NCI-H226 (cell line): Measurements from ENCODE around the gene ADAMTS9.
A peak's percentile ranks its signal among the peaks of the same experiment; 100 is the strongest.

Source experiments
- DNase-seq: peaks from one replicate; pipeline ENCODE4 v3.0.0-alpha.2; 2015

ADAMTS9 gene

DNA sequence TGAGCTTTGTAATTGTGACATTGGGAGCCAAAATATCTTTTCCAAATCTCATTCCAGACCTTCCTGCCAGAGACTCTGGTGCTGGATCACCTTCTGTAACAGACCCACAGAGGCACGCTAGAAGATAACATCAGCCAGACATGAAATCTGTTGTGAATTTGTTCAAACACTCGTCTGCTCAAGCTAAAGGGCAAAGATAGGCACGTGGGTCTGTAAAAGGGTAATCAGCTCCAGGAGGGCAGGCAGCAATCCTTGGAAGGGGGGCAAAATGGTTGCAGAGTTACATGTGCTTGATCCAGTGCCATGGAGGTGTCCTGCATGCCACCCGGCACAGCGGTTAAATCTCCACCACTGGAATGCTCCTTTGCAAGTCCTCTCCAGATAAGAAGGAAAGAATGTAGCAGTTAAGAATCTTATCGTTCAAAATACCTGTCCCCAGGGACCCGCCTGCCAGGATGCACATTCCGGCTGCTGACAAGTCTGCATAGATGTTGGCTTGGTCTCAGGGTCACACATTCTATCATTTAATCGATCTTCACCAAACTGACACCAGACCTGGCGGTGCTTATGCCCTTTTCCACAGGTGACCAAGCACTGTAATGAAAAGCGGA is 74.8 kb downstream of the ADAMTS9 start:
- no peak for DNase-seq

DNA sequence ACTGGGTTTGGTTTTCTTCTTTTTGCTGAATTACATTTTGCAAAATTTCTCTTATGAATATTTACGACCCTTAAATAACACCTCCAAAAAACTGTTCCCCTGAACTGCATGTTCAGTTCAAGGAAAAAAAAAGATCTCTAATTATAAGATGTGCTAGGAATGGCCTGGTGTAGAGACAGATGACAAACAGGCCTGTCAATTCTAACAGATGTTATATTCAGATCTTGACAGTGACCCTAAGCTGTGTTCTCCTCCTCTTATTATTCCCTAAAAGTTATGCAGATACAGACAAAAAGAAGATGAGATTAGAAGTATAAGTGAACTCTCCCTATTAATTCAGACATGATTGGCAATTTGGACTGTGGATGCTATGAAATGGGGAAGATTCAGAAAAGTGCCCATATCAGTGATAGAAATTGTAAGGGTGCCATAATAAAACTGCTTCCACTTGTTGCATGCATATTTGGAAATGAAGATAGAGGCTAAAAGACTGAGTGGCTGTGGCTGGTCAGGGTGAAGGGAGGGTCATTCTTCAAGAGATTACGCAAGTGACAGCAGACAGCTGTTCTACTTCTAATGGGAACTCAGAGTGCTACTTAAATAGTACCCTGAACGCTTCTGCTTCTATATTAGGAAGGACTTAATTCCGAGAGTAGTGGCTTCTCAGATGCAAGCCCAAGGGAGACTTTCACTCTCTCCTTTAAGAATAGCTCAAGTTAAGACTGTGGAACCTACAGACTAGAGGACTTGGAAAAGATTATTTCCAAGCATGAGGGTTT is 75.5 kb downstream of the ADAMTS9 start:
- peak; percentile 2 for DNase-seq

DNA sequence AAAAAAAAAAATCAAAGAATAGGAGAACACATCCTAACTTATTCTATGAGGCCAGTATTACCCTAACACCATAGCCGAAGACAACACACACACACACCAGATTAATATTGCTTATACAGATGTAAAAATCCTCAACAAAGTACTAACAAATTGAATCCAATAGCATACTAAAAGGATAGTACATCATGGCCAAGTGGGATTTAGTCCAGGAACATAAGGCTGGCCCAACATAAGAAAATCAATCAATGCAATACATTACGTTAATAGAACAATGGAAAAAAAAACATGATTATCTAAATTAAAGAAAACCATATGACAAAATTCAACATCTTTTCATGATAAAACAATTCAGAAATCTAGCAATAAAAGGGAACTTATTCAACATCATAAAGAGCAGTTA is 79.1 kb downstream of the ADAMTS9 start:
- no peak for DNase-seq

DNA sequence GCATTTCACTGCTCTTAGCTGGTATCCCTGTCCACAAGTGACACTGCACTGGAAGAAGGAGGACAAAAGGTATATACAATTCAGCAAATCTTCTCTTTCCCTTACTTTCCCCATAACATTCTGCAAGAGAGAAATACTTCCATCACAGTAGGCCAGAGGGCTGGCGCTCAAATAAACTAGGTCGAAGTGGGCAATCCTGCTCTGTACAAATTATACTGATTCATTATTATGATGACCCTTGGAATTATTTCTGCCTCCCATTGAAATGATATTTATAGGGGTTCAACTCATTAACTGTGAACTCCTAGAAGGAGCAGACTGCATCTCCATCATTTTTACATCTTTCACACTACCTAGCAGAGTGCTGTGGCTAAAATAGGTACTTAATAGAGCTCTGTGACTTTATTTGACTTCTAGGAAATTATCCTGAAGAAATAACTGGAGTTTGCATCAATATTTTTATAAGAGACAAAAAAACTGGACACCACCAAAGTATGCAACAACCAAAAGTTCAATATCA is 80.7 kb downstream of the ADAMTS9 start:
- DNase-seq: no peak

DNA sequence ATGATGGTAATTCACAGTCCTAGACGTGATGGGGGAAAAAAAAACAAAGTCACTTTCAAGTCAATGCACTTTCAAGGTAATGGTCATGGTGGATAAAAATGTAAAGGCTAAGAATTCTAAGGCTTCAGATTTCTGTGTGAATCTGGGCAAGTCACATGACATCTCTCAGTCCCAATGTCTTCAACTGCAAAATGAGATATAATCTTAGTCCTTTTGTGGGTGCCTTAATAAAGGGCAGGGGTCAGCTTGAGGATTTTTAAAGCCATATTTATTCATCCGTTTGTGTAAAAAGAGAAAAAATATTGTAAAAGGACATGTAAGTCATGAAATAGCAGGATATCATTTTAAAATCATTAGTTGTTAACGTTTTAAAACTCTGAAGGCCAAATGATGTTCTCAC is 83.5 kb downstream of the ADAMTS9 start:
- DNase-seq: no peak

DNA sequence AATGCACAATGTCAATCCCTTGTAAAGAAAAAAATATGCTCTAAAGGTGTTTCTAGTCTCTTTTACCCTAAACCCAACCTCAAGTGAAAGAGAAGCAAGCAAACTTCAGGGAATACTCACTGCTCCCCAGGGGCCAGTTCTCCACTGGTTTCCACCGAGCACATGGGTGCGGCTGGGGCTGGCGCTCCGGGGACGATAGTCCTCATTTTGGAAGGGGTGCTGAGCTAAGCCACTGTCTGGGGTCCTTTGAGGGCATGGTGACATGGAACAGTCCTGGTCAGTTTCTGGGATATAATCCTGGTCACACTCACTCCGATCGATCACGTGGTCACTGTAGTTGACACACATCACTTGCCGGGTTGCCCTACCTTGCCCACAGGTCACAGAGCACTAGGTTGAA is 86.0 kb downstream of the ADAMTS9 start:
- no peak for DNase-seq

DNA sequence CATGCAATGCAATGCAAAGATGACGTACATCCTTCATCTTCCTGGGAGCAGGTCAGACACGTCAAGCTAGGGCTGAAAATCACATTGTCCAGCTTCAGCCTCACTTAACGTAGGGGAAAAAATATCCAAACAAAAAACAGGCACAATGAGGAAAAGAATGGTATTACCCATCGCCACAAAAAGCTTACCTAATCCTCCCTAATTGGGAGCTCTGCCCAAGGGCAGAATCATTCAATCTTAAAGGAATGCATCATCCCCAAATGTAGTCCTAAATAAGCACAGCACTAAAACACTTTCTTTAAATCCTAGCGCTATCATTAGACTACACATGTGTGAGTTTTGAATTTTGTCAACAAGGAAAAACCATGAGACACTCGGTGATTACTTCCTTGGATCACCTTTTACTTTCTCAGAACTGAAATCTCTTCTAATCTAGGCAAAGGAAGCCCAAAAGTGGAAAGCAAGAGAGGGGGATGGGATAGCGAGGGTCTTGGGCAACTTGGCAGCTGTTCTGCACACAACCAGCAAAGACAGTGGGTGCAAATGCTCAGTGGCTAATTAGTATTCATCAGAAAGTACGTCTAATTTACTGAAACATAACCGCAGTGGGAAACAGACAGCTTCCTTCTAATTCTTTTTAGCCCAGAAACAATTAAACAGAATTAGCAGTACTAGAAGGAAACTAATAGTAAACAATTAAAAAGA is 87.4 kb downstream of the ADAMTS9 start:
- no peak for DNase-seq

DNA sequence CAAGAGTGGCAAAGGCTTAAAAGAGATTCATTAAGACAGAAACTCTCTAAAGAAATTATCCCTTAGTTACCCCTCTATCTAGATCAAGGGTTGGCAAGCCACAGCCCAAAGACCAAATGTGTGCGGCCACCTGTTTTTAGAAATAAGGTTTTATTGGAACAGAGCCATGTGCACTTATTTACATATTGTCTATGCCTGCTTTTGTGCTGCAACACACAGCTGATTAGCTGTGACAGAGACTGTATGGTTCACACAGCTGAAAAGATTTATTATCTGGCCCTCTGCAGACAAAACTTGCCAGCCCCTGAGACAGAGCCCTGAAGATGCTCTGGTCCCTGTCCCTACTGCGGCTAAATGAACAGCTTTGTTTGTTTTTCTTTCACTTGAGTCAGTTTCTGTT is 88.1 kb downstream of the ADAMTS9 start:
- DNase-seq: no peak

DNA sequence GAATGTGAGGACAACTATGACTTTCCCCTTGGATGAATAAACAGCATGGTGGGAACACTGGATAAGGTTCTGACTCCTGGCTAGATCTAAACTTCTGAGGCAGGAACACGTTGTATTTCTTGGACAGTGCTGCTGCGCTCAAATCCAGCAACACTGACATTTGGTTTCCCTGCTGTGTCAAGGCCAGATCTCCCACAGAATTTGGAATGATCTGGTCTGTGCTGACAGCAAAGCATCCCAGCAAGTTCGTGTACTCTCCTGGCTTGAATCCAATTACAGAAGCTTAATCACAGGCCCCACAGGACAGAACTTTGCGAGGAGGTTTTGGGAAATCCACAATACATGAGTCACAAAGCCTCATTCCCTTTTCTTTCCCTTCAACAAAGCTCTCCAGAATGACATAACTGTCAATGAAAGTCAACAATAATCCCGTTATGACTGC is 92.5 kb downstream of the ADAMTS9 start:
- no peak for DNase-seq

DNA sequence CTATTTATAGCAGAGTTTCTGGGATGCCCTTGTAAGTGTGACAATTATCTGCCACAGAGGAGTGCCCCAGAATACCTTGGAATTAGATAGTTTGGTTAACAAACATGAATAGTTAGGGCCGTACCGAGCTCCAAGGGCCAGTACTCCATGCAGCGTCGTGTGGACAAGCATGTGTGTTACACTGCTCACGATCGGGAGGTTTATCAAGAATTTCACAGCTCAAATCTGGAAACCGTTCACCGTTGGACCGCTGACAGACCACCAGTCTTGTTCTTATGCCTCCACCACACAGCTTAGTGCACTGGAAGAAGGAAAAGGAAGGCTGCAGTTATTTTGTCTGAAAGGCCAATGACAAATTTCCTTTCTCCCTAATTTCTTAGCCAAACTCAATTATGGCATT is 93.7 kb downstream of the ADAMTS9 start:
- DNase-seq: no peak

DNA sequence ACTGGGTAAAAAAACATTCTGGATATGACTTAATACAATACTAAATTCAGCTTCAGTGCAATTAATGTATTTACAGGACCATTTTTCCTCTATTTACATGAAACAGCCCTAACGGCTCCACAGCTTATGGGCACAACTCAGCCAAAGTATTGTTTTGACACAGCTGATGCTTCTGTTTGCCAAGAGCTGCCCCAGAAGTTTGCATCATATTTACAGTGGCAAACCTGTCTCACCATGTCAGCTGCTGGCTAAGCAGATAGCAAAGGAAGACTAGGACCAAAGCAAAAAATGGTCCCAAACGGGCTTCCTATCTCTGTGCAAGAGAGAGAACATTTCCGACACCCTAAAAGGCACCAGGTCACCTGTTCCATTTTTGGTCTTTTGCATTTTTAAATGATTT is 94.5 kb downstream of the ADAMTS9 start:
- no peak for DNase-seq

DNA sequence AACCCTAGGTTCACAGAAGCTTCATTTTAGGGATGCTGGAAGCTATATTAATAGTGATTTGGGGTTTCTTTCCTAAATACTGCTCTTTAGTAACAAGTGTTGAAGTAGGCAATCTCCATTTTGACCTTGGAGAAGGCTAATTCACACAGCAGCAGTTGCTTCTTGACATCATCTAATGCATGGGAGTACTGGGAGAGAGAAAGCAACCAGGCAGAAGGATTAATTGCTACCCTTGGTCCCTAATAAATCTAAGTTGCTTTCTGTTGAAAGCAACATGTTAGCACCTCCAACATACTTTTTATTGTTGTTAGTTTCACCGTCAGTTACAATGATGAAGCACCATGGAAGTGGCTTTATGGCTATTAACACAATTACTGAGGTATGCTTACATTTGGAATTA is 96.2 kb downstream of the ADAMTS9 start:
- DNase-seq: no peak

DNA sequence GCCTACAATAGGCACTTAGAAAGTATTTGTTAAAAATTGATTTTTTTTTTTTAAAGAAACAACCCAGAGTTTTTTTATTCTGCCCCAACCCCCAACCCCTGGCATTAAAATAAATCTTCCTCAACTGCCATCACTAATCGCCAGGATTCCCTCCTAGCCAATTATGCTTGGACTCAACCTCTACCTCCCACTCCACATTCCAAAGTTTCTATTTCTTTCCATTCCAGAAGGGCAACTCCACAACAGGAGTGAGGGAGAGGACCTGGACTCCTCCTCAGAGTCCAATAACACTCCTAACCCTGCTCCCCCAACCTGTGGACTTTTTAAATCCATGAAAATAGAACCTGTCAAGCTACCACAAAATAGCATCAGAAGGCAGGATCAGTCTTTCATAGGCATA is 99.4 kb downstream of the ADAMTS9 start:
- DNase-seq: no peak

DNA sequence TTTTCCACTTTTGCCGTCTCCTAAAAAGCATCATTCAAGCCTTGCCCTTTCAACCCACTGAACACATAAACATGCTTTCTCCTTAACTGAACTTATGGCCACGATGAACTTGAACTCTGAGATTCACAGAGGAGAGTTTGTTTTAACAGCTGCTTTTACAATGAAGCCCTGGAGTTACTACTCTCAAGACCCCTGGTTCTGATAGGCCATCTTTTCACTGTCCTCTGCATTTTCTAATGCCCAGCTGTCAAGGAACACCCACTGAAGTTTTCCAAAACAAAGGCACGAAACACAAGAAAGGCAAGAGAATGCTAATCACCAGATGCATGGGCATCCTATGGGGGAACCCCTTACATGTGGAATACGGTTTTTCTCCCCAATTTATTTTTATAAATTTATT is 100.8 kb downstream of the ADAMTS9 start:
- no peak for DNase-seq

DNA sequence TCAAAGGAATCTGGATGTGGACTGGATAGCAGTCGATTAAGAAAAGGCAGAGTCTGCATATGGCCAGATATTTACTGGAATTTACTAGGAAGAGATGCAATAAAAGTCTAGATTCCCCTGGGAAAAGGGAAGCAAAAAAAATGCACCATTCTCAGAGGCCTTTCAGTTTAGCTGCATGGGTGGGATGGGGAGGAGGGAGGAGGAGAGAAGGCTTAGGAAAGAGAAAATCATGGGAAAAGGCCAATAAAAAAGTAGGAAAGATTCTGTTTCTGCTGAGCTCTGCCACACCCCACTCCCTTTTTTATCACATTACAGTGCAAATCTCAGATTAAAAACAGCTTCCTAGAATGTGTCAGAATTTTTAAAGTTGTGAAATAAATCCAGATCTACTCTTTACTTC is 103.6 kb downstream of the ADAMTS9 start:
- DNase-seq: no peak

DNA sequence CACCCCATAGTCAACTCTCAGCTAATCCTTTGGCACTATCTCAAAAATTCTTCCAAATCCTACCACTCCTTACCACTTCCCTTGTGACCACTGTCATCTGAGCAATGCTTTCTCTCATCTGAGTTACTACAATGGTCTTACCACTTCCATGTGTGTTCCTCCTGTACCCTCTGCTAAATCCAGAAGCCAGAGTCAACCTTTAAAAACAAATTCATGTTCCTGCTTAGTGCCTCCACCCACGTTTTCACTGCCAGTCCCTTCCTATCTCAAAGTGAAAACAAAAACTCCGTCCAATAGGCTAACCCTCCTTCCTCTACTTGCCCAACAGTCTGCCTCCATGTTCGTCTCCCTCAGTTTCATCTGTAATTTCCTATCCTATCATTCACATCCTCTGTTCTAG is 109.0 kb downstream of the ADAMTS9 start:
- DNase-seq: no peak

DNA sequence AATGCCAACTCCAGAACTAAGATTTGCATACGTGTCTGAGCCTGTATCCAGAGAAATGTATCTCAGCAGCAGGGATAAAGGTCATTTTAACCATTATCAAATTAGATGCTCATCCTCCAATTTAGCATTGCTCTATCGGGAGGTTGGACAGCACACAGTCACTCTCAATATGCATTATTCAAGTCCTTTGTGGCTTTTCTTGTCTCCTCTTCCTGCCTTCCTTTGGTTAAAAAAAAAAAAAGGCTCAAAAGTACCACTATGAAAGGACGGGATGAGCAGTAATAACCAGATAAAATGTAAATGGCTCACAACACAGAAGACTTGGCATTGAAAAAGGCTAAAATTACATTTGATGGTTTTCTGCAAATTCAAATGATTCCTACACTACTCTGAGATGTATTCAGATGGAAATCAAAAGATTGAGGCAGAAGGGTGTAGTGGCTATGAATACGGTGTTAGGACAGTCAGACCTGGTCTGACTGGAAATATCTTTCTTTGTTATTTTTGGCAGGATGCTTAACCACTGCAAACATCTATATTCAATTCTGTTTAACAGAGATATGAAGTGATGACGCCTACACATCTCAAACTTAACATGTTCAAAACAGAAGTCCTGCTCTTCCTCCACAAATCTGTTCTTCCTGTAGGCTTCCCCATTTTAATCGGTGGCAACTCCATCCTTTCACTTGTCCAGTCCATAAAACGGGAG is 109.6 kb downstream of the ADAMTS9 start:
- no peak for DNase-seq

DNA sequence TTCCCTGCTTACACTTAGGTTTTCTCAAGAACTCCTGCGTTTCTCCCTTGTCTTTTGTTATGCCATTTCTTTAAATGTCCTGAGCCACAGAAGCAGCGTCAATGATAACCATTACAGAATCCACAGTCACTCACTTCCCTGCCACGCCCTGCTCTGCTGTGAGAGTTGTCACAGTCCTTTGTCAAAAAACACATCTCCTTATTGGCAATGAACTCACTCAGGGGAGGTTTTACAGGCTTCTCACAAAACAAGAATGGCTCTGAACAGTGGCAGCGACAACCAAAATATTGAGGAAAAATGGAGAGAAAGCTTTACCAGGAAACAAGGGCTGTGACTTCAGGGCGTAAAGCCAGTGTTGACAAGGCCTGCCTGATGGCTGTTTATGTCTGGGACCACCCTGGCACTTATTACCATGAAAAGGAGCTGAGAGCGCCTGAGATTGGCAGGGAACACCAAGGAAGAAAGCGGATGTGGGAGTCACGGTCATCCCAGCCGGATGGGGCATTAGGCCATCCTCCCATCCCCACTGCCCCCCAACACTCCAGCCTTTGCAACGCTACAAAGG is 111.5 kb downstream of the ADAMTS9 start:
- DNase-seq: no peak

DNA sequence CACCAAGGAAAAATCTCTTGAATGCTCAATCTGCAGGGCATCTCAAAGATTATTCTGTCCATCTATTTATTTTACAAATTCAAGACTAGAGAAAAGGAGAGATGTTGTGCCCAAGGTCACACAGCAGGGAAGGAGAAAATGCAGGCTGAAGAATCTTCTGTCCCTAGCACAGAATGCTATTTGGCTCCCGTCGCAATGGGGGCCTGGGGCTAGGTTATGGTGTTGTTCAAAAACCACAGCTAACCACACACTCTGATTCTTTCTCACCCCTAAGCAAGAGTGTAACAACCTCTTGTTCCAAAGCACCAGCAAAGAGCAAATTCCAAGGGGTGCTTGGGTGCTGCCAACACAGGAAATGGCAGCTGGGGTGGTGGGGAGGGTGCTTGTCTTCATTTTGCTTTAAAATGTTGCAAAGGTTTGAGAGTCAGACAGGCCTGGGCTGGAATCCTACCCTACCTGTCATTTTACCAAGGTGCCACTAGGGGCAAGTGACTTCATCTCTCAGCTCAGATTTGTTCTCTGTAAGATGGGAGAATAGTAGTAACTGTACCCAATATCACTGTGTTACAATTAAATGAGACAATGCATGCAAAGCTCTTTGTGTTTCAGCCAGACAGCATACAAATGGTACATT is 112.5 kb downstream of the ADAMTS9 start:
- DNase-seq: no peak

DNA sequence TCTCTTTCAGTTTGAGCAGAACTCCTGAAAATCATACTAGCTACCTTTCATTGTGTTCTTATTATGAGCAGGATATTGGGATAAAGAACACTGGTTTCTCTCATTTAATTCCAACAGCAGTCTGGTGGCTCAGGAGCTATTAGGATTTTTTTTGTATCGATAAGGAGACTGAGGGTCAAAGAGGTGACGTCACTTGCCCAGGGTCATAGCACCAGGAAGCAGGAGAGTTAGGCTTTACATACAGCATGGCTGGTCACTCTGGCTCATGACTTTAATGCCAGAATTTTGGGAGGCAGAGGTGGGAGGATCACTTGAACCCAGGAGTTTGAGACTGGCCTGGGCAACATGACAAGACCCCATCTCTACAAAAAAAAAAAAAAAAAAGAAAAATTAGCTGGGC is 113.6 kb downstream of the ADAMTS9 start:
- DNase-seq: no peak

DNA sequence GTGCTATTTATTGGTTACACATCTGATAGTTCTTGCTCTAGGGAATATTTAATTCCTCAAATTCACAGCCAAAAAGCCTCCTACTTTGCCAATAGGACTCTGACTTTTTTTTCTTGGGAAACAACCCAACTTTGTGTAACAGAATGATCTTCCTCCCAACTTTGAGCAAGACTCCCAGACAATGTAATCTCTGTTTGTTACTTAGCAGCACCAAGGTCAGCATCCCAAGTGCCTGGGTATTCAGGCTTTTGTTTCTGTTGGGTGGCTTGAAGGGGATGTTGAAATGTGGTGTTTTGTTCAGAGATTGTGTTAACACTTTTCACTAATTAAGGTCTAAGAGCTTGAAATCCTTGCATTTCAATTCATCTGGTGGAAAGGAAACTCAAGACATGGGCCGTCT is 115.8 kb downstream of the ADAMTS9 start:
- DNase-seq: no peak

DNA sequence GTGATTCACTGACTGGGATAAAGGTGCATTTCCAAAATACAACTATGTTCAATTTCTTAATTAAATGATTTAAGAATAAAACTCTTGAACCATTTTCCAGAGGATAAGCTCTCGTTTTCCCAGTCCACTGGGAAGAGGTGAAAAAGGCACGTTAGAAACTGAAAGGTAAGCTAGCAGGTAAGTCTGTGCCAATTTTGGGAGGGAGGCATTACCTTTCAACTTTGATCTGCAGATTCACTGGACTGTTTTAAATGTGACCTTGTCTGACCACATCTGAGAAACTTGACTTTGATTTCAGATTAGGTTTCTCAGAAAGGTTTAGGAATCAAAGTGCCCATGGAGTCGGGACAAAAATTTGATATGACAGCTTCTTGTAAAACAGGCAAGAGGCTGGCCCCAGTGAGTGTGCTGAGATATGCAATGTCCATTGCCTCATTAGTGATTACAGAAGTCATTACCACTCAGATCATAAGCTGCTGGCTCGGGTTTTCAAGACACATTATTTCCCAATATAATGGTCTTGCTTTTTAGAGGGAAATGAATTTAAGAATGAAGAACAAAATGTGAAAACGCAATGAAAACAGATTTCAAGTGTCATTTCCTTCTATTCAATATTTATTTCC is 118.8 kb downstream of the ADAMTS9 start:
- DNase-seq: no peak
